HAP-1 (cell line): ENCODE results near the gene HIPK4.

Experiments
- DNase-seq, 2 experiments: peaks; one replicate each; pipeline ENCODE4 v3.0.0-alpha.2; 2016 to 2020; ENCODE audit warnings: low spot score in 2 of 2
- H3K27me3 ChIP-seq: fragments of 250-450 bp; sonication (Bioruptor Pico); 2 replicates; pipeline ENCODE4 v1.5.1; 2020; ENCODE audit warnings: low read depth, mild to moderate bottlenecking, moderate library complexity
- H3K36me3 ChIP-seq: fragments of 250-450 bp; sonication (Bioruptor Pico); replicated peaks from 2 replicates; pipeline ENCODE4 v1.5.1; 2020; ENCODE audit warnings: mild to moderate bottlenecking
- H3K4me1 ChIP-seq: fragments of 250-450 bp; sonication (Bioruptor Pico); 2 replicates; pipeline ENCODE4 v1.5.1; 2020; ENCODE audit warnings: mild to moderate bottlenecking
- H3K4me3 ChIP-seq: fragments of 250-450 bp; sonication (Bioruptor Pico); 2 replicates; pipeline ENCODE4 v1.5.1; 2020; ENCODE audit warnings: mild to moderate bottlenecking, moderate library complexity
- H3K9me3 ChIP-seq: fragments of 250-450 bp; sonication (Bioruptor Pico); 2 replicates; pipeline ENCODE4 v1.5.1; 2020; ENCODE audit warnings: mild to moderate bottlenecking, moderate library complexity
- in situ Hi-C: fragments of 300-500 bp; cut with MboI; formaldehyde crosslinking; loops from 3 replicates; pipeline ENCODE4 v1.14.3; 2020; ENCODE audit warnings: low sequenced_read_pairs, inconsistent platforms, mixed read lengths

HIPK4 gene

GRCh38 chr19:40421993-40422747 is 32.2 kb upstream of the HIPK4 start:
- in situ Hi-C loops, result no loop called here
- no peaks in the 10 kb centered on the region for H3K27me3 ChIP-seq
- H3K4me3 ChIP-seq, result no peak overlapping the region
- peaks cover 9% of the 10 kb centered on the region for H3K4me1 ChIP-seq
- H3K9me3 ChIP-seq, result no peaks in the 10 kb centered on the region
- H3K36me3 ChIP-seq, result no peaks in the 10 kb centered on the region; the same call in 1 of the 2 replicates
- DNase-seq, result no peak

DNA sequence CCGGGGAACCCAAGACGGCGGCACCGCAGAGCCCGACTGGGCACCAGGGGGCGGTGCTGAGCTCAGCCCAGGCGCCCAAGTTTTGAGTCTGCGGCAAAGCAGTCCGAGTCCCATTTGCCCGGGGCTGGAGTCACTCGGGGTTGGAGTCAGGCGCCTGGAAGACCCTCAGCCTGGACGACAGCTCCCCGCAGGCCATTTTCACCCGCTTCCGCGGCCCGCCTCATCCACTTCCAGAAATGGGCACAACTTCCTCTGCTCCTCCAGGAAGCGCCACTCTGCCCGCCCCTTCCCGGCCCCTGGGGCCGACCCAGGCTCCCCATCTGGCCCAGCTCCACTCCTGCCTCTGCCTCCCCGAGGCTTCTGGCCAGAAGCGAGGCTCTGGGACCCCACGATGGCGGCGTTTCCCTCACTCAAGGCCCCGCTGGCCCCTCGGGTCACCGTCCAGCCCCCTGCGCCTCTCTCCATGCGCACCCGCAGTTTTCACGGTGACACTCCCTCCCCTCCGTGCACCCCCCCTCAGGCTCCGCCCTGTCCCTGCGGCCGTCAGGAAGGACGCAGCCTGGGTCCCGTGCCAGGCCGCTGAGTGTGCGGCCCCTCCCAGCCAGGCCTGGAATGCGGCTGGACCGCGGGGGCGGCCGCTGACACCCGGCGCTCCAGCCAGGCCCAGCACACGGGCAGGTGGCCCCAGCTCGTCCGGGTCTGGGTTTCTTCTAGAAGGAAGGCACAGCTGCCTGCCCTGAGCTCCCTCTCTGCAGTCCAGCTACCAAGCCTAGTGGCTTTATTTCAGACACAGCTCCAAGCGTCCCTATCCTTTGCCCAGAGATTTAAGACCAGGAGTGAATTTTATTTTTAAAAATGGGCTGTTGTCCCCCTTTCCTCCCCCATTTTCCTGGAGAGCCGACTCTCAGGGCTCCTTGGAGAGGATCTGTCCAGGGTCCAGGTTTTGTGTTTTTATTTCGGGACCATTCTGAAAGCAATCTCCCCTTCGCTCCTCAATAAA is 31.1 kb upstream of the HIPK4 start:
- H3K27me3 ChIP-seq, result no peaks in the 10 kb centered on the region
- peaks cover 9% of the 10 kb centered on the region for H3K4me1 ChIP-seq
- H3K4me3 ChIP-seq, result peak overlapping the region; percentile 43
- H3K9me3 ChIP-seq, result no peaks in the 10 kb centered on the region
- peak; percentile 72 to 90 for DNase-seq
- H3K36me3 ChIP-seq, result no peaks in the 10 kb centered on the region; the same call in 1 of the 2 replicates
- in situ Hi-C loops, result no loop called here

GRCh38 chr19:40420451-40420765 is 30.4 kb upstream of the HIPK4 start:
- no peak for DNase-seq
- H3K9me3 ChIP-seq, result no peaks in the 10 kb centered on the region
- in situ Hi-C loops, result no loop called here
- no peaks in the 10 kb centered on the region; the same call in 1 of the 2 replicates for H3K36me3 ChIP-seq
- peaks cover 9% of the 10 kb centered on the region for H3K4me1 ChIP-seq
- H3K4me3 ChIP-seq, result peak overlapping the region; percentile 43
- no peaks in the 10 kb centered on the region for H3K27me3 ChIP-seq

GRCh38 chr19:40419780-40420179 is 29.8 kb upstream of the HIPK4 start:
- Histone ChIP-seq H3K9me3 (no peaks in the 10 kb centered on the region), H3K4me1 (peaks cover 9% of the 10 kb centered on the region), H3K4me3 (no peak overlapping the region), H3K36me3 (no peaks in the 10 kb centered on the region; the same call in 1 of the 2 replicates), H3K27me3 (no peaks in the 10 kb centered on the region)
- in situ Hi-C loops, result no loop called here
- DNase-seq, result no peak

GRCh38 chr19:40419066-40419612 is 29.2 kb upstream of the HIPK4 start:
- in situ Hi-C loops, result no loop called here
- H3K27me3 ChIP-seq, result no peaks in the 10 kb centered on the region
- DNase-seq, result no peak
- no peaks in the 10 kb centered on the region; the same call in 1 of the 2 replicates for H3K36me3 ChIP-seq
- peaks cover 4% of the 10 kb centered on the region for H3K4me1 ChIP-seq
- H3K4me3 ChIP-seq, result no peak overlapping the region
- no peaks in the 10 kb centered on the region for H3K9me3 ChIP-seq

DNA sequence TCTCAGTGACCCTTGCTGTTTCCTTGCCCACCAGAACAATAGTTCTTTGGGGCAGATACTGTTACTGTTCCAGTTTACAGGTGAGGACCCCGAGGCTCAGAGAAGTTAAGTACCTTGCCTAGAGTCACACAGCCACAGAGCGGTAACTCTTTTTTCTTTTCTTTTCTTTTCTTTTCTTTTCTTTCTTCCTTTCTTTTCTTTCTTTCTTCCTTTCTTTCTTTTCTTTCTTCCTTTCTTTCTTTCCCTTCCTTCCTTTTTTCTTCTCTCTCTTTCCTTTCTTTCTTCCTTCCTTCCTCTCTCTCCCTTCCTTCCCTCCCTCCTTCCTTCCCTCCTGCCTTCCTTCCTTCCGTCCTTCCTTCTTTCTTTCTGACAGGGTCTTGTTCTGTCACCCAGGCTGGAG is 28.1 kb upstream of the HIPK4 start:
- in situ Hi-C loops, result no loop called here
- Histone ChIP-seq H3K36me3 (no peaks in the 10 kb centered on the region; the same call in 1 of the 2 replicates), H3K4me3 (no peak overlapping the region), H3K9me3 (no peaks in the 10 kb centered on the region), H3K27me3 (no peaks in the 10 kb centered on the region), H3K4me1 (peaks cover 4% of the 10 kb centered on the region)
- no peak for DNase-seq

DNA sequence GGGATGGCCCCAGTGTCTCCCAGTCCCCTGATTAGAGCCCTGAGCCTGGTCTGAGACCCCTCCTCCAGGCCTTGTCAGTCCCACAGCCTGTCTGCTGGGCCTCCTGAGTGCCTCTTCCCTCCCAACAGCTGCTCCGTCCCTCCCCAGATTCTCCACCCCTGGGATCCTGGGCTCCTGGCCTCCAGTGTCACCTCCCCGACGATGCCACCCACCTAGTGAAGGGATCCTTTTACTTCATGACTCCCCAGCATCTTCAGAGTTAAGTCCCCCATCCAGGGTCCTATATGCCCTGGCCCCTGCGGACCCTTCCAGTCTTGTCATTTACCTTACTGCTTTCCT is 27.6 kb upstream of the HIPK4 start:
- in situ Hi-C loops, result no loop called here
- DNase-seq, result no peak
- peaks cover 4% of the 10 kb centered on the region for H3K4me1 ChIP-seq
- no peak overlapping the region for H3K4me3 ChIP-seq
- no peaks in the 10 kb centered on the region for H3K27me3 ChIP-seq
- no peaks in the 10 kb centered on the region for H3K9me3 ChIP-seq
- no peaks in the 10 kb centered on the region for H3K36me3 ChIP-seq

DNA sequence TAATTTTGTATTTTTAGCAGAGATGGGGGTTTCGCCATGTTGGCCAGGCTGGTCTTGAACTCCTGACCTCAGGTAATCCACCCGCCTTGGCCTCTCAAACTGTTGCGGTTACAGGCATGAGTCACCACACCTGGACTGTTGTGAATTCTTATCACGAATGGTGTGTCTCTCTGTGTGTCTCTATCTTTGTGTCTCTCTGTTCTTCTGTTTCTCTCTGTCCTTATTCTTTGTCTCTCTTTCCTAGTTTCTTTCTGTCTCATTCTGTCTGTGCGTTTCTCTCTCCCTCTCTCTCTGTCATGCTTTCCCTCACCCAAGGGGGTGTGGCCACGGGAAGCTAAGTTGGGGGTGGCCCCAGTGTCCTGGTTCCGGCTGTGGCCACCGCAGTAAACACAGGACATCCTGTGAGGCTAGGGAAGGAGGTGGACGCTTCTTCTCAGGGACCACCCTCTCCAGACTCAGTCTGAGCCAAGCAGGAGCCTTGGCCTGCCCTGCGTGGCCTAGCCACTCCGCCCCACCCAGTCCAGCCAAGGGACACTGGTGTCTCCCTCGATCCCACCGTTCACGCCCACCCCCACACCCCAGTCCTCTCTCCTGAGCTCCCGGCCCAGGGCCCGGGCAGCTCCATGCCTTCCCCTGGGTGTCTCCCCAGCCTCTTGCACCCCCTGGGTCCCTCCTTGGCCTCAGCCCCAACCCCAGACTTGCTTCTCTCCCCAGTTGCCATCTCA is 27.1 kb upstream of the HIPK4 start:
- no peak overlapping the region for H3K4me3 ChIP-seq
- in situ Hi-C loops, result no loop called here

DNA sequence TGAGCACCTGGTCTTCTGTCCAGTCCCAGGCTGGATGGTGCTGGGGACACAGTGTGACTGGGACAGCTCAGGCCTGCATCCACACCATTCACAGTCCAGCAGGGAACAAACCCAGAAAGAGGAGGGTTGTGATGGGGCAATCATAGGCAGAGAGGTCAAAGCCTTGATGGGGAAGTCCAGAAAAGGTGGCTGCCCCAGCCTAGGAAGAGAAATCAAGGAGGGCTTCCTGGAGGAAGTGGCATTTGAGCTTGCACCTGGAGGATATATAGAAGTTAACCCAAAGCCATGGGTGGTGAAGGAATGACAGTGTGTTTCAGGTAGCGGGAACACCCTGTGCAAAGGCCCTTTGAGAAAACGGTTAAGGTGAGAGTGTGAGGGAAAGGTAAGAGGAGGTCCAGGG is 25.8 kb upstream of the HIPK4 start:
- no peak overlapping the region for H3K4me3 ChIP-seq
- no peaks in the 10 kb centered on the region for H3K4me1 ChIP-seq
- no peaks in the 10 kb centered on the region for H3K27me3 ChIP-seq
- no peak for DNase-seq
- H3K36me3 ChIP-seq, result no peaks in the 10 kb centered on the region
- in situ Hi-C loops, result no loop called here
- H3K9me3 ChIP-seq, result no peaks in the 10 kb centered on the region

More for the DNA sequence above, 27.1 kb upstream of the HIPK4 start:
- no peaks in the 10 kb centered on the region for H3K27me3 ChIP-seq
- no peak for DNase-seq
- no peaks in the 10 kb centered on the region for H3K9me3 ChIP-seq
- peaks cover 4% of the 10 kb centered on the region for H3K4me1 ChIP-seq
- no peaks in the 10 kb centered on the region for H3K36me3 ChIP-seq

GRCh38 chr19:40414542-40415535 is 24.9 kb upstream of the HIPK4 start:
- no peaks in the 10 kb centered on the region for H3K36me3 ChIP-seq
- no peaks in the 10 kb centered on the region for H3K4me1 ChIP-seq
- H3K27me3 ChIP-seq, result no peaks in the 10 kb centered on the region
- in situ Hi-C loops, result no loop called here
- H3K4me3 ChIP-seq, result no peak overlapping the region
- no peaks in the 10 kb centered on the region for H3K9me3 ChIP-seq
- no peak for DNase-seq

- Histone ChIP-seq H3K9me3 (no peaks in the 10 kb centered on the region), H3K4me3 (no peak within 1 kb of the TSS), H3K36me3 (no peaks in the 10 kb centered on the region), H3K4me1 (no peaks in the 10 kb centered on the region), H3K27me3 (no peaks in the 10 kb centered on the region)
- in situ Hi-C loops, result no loop called here
- DNase-seq, result peak in 1 of 2 experiments; percentile 42
These were observed 23.4 kb upstream of the HIPK4 start, which contains the start of gene PRX for GRCh38 chr19:40413291-40413845. Gene PRX, minus strand, starts transcription at chr19:40413378. Its CDS starts 5,446 bp downstream, at chr19:40407932.

DNA sequence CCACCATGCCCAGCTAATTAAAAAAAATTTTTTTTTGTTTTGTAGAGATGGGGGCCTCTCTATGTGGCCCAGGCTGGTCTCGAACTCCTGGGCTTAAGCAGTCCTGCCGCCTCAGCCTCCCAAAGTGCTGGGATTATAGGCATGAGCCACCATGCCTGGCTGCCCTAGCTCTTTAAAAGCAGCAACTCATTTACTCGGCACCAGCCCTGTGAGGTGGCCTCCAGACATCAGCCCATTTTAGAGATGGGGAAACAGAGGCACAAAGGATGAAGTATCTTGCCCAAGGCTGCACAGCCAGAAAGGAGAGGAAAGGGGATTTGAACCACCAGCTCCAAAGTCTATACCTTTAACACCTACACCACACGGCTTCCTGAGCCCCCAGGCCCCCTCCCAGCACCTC is 22.9 kb upstream of the HIPK4 start:
- H3K4me1 ChIP-seq, result no peaks in the 10 kb centered on the region
- H3K9me3 ChIP-seq, result no peaks in the 10 kb centered on the region
- H3K27me3 ChIP-seq, result no peaks in the 10 kb centered on the region

More for the DNA sequence above, 22.9 kb upstream of the HIPK4 start:
- no peaks in the 10 kb centered on the region for H3K36me3 ChIP-seq
- DNase-seq, result no peak
- in situ Hi-C loops, result no loop called here
- H3K4me3 ChIP-seq, result no peak overlapping the region
